HG03095 (cell line): ENCODE data around the gene UPB1.
"Not testable (repeated sequence)": the region's sequence is repeated elsewhere in the genome, so short reads cannot be mapped to it uniquely, and the experiment has no call there.

Experiments used
- ATAC-seq: cut with Tn5 transposase; IDR thresholded peaks from one replicate; pipeline ENCODE4 v1.9.1; 2021; ENCODE audit warnings: moderate library complexity; ENCODE audit not compliant: unreplicated experiment

The UPB1 gene

DNA sequence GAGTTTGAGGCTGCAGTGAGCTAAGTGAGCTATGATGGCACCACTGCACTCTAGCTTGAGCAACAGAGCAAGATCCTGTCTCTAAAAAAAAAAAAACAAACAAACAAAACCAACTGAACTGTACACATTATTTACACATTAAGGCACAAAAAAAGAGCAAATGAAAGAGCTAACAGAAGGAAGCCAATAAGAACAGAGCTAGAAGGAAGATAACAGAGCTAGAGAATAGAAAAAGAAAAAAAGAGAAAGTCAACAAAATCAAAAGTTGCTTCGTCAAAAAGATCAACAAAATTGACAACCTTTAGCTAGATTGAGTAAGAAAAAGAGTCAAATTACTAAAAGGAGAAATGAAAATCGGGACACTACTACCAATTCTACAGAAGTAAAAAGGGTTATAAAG is 34.8 kb downstream of the UPB1 start:
- no peak for ATAC-seq

DNA sequence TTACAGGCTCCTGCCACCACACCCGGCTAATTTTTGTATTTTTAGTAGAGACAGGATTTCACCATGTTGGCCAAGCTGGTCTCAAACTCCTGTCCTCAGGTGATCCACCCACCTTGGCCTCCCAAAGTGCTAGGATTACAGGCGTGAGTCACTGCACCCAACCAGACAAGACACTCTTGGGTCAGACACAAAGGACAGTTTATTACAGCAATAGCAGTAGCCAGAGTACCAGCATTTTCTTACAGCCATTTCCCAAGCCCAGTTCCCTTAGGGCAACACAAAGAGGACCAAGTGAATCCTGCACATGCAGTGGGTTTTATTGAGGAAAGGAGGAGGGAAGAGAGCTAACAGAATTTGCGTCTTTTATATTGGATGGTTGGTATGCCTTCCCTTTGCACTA is 35.8 kb downstream of the UPB1 start:
- not testable (repeated sequence) for ATAC-seq

DNA sequence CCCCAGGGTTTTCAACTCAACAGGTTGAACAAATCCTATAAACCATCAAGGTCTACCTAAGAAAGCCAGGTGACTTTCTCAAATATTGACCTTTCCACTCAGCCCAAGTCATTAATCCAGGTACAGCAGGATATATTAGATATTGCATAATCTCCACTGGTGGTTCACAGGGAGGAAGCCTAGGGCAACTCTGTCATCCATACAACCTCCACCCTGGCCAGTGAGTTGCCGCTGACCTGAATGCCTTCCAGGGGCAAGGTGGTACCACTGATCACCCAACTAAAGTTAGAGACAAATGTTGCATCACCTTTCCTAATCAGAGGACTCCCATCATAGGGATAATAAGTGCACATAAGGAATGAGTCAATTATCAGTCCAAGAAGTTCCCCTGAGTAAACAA is 36.9 kb downstream of the UPB1 start:
- ATAC-seq = no peak

DNA sequence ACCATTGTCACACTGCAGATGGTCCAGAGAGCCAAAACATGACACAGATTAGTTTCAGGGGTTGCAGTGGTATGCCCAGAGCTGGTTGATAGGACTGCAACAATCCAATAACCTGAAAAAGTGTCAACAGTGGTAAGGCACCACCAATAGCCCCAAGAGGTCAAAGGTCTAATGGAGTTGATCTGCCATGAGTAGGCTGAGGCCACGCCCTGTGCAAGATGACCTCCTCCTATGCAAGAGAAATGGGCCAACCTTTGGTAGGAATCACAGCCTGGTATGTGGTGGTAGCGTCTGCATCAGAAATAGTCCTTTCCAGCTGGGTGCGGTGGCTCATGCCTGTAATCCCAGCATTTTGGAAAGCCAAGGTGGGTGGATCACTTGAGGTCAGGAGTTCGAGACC is 40.2 kb downstream of the UPB1 start:
- ATAC-seq = no peak

DNA sequence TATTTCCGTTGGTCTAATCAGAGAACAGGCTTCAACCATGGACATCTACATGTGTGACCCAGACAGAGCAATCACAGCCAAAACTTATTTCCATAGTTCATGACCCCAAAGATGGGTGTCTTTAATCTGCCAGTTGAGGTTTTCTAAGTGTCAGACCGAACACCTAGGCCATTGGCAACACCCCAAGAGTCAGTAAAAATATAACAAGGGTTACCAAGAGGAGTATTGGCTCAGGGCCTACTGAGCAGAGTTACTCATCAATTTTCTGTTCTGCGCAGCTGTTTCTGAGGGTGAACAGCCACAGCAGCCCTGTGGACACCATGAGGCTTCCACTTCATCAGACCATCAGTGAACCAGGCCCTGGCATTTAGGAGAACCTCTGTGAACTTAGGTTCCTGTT is 41.0 kb downstream of the UPB1 start:
- no peak for ATAC-seq

DNA sequence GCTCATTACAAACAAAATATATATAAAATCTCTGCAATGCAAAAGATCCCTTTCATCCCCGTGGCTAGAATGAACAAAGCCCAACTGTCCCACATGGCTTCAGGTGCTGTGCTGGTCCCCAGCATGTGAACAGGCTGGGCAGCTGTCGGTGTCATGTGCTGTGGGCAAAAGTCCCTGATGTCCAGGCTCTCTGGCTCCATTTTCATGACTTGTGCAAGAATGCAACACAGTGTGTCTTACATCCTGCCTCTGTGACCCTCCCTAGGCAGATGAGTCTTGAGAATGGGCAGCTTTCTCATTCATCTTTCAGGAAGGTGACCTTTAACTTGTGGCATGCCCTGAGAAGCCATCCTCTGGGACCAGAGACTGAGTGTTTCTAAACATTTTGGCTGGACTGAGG is 45.3 kb downstream of the UPB1 start:
- no peak for ATAC-seq

DNA sequence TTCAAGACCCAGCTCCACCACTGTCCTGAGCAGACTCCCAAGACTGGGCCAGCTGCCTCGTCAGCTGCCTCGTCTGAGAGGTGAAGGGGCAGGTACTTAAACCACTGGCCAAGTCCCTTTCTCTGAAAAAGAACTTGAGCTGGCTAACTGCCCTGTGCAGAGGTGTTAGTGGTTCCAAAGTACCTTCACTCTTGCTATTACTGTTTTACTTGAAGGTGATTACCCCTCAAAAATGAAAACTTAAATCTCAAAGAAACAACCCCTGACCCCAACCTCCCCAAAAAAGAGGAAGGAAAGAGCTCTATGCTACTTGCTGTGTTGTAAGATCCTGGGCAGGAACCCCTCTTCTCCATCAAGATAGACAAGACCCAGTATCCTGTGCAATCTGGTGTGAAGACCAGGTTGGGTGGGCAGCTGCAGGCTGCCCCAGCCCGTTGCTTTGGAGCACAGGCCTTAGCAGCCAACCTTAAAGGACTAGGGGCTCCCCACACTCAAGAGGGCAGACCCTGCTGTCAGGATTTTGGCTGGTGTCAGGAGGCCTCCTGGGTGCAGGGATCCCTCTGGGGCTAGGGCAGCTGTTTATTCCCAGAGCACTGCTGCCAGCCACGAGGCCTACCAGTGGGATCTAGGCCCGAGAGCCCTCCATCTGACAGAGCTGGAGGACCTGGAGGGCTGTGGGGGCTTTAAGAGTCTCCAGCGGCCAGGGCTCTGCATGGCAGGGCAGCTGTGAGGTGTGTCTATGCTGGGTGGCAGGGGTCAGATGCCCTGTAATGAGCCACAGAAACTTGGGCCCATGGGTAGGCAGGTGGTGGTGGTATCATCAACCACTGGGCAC is 46.8 kb downstream of the UPB1 start:
- no peak for ATAC-seq

DNA sequence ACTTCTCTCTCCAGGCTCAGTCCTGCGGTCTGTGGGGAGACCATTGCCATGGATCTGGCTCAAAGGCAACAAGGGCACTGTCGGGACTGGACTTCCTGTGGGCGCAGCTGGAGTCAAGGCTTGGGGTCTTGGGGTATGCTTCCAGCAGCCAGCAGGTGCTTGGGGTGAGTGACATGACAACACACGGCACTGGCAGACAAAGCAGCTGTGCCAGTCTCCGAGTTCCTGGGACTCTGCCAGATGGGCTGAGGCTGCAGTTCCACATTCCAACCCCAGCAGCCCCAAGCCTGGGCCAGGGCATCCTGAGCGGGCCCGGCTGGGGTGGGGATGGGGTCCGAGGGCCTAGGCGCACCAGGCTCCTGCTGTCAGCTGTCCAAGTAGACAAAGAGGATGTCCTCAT is 47.5 kb downstream of the UPB1 start:
- ATAC-seq = no peak

DNA sequence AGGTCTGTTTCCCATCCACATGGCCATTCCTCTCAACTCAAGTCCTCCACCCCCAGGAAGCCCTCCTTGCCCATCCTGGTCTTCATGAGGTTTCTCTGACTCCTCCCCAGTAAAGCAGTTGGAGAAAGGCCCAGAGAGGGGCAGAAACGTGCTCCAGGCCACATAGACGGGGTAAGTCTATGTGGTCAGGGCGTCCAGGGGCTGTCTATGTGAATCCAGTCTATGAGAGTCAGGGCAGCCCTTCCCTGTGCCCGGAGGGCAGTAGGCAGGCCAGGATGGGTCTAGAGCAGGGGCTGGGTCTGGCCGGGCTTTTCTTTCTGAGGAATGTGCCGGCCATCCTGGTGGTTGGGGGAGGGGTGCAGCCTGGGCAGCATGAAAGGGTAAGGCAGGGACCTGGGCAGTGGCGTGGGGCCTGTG is 48.1 kb downstream of the UPB1 start:
- no peak for ATAC-seq

DNA sequence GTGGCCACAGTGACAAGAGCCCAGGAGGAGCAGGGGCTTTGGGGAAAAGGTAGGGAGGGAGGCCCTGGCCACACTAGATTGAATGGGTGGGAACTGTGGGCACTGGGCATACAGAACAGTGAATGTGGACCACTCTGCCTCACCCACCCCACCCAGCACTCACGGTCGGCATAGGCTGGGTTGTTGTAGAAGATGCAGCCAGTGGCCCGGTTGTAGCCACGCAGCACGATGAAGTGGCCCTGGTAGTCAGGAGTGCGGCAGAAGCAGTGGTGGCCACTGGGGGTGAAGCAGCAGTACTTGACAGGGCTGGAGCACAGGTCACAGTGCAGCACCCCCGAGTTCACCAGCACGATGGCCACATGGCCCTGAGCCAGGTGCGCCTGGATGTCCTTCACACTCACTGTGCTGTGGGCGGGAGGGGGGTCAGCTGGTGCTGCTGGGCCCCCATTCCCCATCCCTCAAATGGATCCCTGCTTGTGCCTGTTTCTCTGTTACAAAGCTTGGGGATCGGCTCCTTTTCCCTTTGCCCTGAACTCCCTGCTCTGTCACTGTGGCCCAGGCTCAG is 48.6 kb downstream of the UPB1 start:
- no peak for ATAC-seq

DNA sequence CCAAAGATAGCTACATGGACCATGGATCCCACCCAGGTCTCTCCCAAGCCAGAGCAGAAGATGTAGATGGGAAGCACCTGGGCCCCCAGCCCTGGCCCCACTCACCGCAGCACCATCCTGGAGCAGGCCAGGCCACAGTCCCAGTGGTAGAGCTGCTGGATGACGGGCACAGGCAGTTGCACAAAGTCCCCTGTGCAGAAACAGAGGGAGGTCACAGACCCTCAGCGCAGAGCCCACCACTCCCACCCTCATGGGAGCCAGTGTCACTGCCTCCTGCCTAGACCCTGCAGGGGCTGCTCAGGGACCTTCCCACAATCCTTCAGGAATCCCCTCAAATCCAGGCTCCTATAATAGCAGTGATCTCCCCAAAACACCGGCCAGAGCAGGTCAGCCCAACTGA is 53.7 kb downstream of the UPB1 start:
- ATAC-seq = no peak

DNA sequence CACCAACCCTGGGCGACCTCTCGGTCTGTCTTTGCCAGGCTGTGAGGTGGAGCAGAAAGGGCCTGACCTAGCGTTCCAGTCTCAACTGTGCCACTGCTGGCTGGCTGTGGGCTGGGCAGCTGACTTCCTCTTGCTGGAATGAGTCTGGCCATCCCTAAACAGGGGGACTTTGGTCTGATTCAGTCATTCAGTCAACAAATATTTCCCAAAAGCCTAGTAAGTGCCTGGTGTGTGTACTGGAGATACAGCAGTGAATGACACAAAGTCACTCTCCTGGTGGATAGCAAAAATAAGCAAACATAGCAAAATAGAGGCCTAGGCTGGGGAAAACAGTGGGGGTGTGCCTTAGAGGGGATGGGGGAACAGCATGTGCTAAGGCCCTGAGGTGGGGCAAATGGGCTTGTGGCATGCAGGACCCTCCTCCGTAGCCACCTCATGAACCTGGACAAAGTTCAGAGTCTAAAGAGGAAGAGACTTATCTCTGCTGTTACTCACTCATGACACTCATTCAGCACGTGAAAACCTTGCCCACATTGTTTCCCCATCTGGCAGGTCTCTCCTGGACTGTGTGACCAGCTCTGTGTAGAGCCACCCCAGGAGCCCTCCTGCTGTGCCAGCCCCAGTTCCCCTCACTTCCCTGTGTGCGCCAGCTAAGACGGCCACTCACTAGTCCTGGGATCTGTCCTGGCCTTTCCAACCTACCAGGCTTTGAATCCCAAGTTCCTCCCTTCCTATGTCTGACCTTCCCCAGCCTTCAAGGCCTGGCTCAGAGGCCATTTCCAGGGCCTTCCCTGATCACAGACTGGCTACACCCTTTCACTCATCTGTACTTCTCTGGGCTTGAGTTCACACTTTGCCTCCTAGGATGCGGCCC is 55.1 kb downstream of the UPB1 start:
- no peak for ATAC-seq

DNA sequence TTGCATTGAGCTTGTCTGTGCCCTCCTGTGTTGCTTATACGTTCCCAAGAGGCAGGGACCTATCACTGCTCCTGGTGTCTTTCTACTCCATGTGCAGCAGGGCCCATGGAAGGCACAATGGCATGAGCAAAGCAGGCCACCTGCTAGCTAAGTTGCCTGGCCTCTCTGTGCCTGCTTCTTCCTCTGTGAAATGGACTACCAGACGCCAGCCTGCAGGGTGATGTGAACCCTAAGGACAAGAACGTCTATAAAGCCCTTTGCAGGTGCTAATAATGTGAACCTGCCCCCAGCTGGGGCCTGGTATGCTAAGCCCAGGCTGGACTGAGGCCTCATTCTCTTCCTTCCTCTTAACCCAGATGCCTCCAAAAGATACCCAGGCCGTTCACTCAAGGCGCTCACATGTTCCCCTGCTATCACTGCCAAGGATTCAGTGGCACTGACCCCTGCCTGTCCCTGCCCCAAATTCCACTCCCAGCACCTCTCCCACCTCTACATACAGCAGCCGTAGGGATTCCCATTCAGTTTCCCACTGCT is 55.8 kb downstream of the UPB1 start:
- no peak for ATAC-seq

DNA sequence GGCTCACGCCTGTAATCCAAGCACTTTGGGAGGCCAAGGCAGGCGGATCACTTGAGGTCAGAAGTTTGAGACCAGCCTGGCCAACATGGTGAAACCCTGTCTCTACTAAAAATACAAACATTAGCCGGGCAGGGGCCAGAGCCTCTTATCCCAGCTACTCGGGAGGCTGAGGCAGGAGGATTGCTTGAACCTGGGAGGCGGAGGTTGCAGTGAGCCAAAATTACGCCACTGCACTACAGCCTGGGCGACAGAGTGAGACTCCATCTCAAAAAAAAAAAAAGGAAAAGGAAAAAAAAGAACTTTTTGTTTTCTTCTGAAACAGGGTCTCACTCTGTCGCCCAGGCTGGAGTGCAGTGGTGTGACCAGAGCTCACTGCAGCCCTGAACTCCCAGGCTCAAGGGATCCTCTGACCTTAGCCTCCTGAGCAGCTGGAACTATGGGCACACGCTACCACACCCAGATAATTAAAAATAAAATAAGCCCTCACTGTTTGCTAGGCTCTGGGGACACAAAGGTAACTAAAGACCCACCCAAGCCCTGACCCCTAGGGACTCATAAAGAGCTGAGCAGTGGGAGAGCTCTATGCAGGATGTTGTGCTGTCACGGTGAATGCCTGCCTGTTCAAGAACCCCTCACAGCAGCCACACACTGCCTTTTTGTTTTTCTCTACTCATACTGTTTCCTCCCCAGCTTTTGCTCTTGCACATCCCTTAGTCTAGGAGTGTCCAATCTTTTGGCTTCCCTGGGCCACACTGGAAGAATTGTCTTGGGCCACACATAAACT is 57.6 kb downstream of the UPB1 start:
- ATAC-seq = not testable (repeated sequence)

DNA sequence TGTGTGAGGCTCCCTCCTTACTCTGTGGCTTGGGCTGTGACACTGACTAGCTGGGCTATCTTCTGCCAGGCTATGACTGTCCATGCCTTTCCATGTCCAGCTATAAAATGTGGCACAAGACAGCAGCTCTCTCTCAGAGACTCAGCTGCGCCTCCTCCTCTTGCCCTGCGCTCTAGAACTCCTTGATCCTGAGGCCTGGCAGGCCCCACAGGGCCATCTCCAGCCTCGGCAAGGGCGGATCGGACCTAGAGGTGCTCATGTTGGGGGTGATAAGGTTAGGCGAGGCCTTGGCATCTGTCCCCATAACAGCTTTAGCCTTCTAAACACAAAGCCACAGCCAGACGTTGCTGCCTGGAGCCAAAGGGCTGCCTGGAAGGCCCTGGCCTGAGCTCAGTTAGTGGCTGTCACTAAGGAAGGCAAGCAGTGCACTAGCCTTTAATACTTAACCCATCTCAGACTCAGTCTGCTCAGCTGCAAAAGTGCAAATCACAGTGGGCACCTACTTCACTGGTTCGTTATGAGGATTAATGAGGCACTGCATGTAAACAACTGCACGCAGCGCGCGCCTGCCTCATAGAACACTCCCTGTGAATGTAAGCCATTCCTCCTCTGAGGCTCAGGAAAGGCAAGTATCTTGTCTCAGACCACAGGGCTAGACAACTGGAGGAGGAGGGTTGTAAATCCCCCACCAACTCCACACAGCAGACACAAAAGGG is 58.6 kb downstream of the UPB1 start:
- no peak for ATAC-seq

DNA sequence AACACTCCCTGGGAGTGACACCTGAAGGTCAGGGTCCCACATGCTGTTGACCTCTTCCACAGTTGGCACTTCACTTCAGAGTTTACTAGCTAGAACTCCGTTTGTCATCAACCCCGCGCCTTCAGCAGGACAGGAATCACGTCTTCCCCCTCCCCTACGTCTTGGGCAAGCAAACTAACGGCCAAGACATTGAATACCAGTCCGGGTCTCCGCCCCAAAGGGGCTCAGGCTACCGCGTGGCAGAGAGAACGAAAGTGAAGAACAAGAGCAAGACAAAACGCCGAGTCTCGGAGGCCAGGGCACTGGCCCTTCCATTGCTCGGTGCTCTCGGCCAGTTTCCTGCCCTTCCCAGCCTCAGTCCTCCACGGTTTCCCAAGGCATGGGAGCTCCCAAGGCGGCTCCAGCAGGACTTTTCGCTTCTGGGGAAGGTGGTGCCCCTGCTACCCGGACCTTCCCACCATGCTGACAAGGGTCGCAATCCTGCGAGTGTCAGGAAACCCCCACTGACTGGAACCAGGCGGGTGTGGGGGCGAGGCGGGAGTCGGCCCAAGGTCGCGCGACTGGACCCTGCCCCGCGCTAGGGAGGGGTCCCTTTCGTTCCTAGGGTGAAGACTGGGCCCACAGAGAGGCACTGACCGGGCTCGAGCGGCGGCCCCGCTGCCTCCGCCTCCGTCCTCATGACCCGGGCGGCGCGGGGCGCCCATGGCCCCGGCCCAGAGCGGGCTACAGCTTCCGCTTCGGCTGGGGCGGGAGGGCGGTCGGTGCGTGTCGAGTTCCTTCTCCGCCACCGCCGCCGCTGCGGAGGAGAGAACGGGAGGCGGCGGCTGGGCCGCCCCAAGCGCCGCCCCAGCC is 59.4 kb downstream of the UPB1 start, which contains the start of gene GUCD1:
TSS of gene GUCD1 (minus strand) at position 826 of the 852 bp plus-strand sequence. CDS start at position 679, 147 bp downstream.
- ATAC-seq = no peak

DNA sequence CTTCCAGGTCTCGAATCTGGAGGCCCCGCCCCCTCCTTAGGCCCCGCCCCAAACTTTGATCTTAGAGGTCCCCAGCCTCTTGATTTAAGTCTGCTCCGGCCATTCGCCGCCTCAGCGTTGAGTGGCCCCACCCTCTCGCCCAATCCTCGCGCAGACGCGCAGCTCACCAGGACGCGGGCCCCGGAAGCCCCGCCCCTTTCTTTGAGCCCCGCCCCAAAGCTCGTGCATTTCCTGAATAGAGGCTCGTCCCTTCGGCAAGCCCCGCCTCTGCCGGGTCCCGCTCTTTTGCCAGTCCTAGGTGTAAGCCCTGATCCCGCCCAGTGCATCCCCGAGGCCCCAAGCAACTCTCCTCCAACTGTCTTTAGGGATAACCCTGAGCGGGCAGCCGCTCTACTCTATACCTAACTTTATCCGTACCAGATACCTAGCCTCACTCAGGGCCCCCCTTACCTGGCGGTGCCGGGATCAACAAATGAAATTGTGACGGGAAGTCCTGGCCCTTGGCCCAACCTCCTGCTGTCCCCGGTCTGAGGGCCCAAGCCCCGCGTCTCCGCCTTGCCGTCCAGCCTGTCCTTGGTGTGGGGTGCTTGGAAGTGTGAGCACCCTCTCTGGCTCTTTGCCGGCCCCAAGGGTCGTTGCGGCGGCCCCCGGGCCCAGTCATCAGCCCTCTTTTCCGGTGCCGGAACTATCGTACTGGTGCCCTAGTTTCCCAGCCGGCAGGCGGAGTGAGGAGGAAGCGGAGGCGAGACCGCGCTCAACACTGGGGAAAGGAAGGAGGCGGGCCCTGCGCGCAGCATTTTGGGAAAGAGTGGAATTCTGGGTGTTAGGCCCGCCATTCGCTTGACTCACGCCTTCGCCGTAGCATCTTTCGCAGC is 60.3 kb downstream of the UPB1 start, which contains the start of gene SNRPD3:
TSS of gene SNRPD3 (plus strand) at position 835 of the 875 bp plus-strand sequence. CDS start 1,676 bp downstream, outside the sequence.
- ATAC-seq = peak; percentile 63

DNA sequence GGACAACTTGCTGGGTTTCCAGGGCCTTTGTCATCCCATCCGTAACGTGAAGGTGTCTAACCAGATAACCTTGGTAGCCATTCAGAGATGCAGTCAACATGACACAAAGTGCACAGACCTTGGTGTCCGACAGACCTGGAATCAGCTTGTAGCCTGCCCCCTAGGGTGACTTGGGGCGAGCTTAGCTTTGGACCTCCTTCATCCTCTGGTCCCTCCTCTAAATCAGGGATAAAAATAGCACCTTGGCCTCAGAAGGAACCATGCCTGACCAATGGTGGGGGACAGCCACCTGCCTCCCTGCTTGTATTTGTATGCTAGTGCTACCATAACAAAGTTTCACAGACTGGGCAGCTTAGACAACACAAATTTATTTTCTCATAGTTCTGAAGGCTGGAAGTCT is 64.3 kb downstream of the UPB1 start:
- no peak for ATAC-seq
